ENCODE data around the gene CYBC1. TPM values are rescaled to one million over a fixed set of nuclear protein-coding genes. Genes with fewer than 3 reads are reported as not detected.

The CYBC1 gene
- total RNA-seq, 1 experiment from 2014 or later, result 174 TPM

DNA sequence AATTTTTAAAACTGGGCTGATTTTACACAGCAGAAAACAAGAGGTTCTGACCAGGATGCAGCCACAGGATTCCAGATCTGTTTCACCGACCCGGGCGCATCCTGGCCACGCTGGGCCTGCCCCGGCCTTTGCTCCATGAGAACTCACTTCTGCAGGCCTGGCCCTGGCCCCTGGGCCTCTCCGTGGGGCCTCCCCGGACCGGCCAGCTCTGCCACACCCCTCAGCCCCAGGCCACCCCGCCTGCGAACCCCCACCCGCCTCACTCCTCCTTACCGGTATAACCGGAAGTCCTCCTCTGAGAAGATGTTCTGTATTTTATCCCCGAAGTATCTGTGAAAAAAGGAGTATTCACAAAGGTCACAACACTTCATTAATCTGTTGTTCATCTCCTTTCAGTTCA, 45.5 kb downstream of the CYBC1 start:
- H3K27me3 ChIP-seq (ENCODE audit: control insufficient read depth, insufficient read depth, low read length), result no peaks in the 10 kb centered on the region
- no peak for ATAC-seq
- no TSS peak for BruUV-seq (replicated peaks)
- no peak for TF ChIP-seq TCF7L2 (IDR thresholded peaks at IDR 0.05; ENCODE audit: low read depth, low read length)
- H3K4me3 ChIP-seq (ENCODE audit: low read depth in 2 of 2, low read length in 2 of 2), result no peak overlapping the region
- H3K4me1 ChIP-seq (ENCODE audit: control insufficient read depth, insufficient read depth, low read length), result no peaks in the 10 kb centered on the region
- no peaks in the 10 kb centered on the region for H3K9me3 ChIP-seq (ENCODE audit: control insufficient read depth, insufficient read depth, low read depth, low read length)
- CTCF ChIA-PET, result no interaction called here
- in situ Hi-C loops (cut with HindIII; ENCODE audit: low pct_unique_long_range_greater_than_20kb, low sequenced_read_pairs), result no loop called here
- intact Hi-C loops (cut with micrococcal nuclease; ENCODE audit: unreplicated experiment), result no loop called here
- DNase-seq (ENCODE audit: low read depth, low spot score), result no peak
- POLR2A ChIA-PET, result no interaction called here
- no peaks in the 10 kb centered on the region for H3K36me3 ChIP-seq (ENCODE audit: control insufficient read depth, insufficient read depth, low read length)
- no peak overlapping the region for H3K27ac ChIP-seq (ENCODE audit: low read length)

DNA sequence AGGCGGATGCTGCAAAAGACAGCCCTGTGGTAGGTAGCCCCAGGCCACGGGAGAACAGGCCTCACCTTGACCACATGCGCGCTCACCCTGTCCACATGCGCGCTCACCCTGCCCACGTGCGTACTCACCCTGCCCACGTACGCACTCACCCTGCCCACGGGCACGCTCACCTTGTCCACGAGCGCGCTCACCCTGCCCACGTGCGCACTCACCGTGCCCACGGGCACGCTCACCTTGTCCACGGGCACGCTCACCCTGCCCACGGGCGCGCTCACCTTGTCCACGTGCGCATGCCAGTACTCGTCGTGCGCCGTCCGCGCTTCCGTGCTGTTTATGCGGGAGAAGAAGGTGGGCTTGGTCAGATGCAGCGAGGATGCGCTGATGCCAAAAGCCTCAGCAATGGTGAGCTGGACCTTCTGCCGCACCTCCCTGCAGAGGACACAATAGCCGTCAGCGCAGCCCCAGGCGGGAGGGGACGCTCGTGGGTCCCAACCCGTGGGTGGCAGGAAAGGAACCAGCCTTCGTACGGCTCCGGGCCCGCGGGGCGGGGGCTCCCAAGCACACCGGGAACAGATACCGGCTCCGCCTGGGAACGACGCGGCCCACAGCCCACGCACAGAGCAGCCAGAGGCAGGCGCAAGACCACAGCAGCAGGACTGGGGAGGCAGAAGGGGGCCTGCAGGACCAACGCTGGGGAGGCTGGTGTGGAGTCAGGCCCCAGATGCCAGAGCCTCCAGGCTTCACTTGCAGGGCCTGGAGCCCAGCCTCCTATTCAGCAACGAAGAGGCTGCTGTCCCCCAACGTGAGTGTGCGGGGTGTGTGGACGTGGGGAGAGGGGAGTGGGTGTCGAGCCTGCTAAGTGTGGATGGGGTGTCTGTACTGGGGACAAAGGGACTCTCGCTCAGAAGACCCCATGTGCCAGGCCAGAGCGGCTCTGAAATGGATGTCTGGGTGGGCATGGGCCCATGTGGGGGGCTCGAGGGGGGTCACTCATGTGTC, 46.6 kb downstream of the CYBC1 start:
- intact Hi-C loops (cut with micrococcal nuclease; ENCODE audit: unreplicated experiment) (no loop called here), in situ Hi-C loops (cut with HindIII; ENCODE audit: low pct_unique_long_range_greater_than_20kb, low sequenced_read_pairs) (no loop called here)
- DNase-seq (ENCODE audit: low read depth, low spot score), result no peak
- ChIA-PET CTCF (no interaction called here), POLR2A (no interaction called here)
- Histone ChIP-seq H3K4me1 (ENCODE audit: control insufficient read depth, insufficient read depth, low read length) (no peaks in the 10 kb centered on the region), H3K9me3 (ENCODE audit: control insufficient read depth, insufficient read depth, low read depth, low read length) (no peaks in the 10 kb centered on the region), H3K27me3 (ENCODE audit: control insufficient read depth, insufficient read depth, low read length) (no peaks in the 10 kb centered on the region), H3K27ac (ENCODE audit: low read length) (no peak overlapping the region), H3K4me3 (ENCODE audit: low read depth in 2 of 2, low read length in 2 of 2) (no peak overlapping the region), H3K36me3 (ENCODE audit: control insufficient read depth, insufficient read depth, low read length) (no peaks in the 10 kb centered on the region)
- TF ChIP-seq SIN3A (IDR thresholded peaks at IDR 0.05; ENCODE audit: borderline replicate concordance, insufficient read depth, low read depth, low read length) (no peak), POLR2AphosphoS5 (IDR thresholded peaks at IDR 0.05; ENCODE audit: low read depth, low read length) (no peak), TCF7L2 (IDR thresholded peaks at IDR 0.05; ENCODE audit: low read depth, low read length) (no peak)
- TF ChIP-seq, protein P1, sequence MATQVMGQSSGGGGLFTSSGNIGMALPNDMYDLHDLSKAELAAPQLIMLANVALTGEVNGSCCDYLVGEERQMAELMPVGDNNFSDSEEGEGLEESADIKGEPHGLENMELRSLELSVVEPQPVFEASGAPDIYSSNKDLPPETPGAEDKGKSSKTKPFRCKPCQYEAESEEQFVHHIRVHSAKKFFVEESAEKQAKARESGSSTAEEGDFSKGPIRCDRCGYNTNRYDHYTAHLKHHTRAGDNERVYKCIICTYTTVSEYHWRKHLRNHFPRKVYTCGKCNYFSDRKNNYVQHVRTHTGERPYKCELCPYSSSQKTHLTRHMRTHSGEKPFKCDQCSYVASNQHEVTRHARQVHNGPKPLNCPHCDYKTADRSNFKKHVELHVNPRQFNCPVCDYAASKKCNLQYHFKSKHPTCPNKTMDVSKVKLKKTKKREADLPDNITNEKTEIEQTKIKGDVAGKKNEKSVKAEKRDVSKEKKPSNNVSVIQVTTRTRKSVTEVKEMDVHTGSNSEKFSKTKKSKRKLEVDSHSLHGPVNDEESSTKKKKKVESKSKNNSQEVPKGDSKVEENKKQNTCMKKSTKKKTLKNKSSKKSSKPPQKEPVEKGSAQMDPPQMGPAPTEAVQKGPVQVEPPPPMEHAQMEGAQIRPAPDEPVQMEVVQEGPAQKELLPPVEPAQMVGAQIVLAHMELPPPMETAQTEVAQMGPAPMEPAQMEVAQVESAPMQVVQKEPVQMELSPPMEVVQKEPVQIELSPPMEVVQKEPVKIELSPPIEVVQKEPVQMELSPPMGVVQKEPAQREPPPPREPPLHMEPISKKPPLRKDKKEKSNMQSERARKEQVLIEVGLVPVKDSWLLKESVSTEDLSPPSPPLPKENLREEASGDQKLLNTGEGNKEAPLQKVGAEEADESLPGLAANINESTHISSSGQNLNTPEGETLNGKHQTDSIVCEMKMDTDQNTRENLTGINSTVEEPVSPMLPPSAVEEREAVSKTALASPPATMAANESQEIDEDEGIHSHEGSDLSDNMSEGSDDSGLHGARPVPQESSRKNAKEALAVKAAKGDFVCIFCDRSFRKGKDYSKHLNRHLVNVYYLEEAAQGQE (IDR thresholded peaks at IDR 0.05; ENCODE audit: insufficient read depth in 1 of 2, low read depth in 2 of 2, low read length in 1 of 2), result no peak
- TF ChIP-seq, protein P2, sequence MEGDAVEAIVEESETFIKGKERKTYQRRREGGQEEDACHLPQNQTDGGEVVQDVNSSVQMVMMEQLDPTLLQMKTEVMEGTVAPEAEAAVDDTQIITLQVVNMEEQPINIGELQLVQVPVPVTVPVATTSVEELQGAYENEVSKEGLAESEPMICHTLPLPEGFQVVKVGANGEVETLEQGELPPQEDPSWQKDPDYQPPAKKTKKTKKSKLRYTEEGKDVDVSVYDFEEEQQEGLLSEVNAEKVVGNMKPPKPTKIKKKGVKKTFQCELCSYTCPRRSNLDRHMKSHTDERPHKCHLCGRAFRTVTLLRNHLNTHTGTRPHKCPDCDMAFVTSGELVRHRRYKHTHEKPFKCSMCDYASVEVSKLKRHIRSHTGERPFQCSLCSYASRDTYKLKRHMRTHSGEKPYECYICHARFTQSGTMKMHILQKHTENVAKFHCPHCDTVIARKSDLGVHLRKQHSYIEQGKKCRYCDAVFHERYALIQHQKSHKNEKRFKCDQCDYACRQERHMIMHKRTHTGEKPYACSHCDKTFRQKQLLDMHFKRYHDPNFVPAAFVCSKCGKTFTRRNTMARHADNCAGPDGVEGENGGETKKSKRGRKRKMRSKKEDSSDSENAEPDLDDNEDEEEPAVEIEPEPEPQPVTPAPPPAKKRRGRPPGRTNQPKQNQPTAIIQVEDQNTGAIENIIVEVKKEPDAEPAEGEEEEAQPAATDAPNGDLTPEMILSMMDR (IDR thresholded peaks at IDR 0.05), result no peak
- ATAC-seq, result no peak
- BruUV-seq (replicated peaks), result no TSS peak

- Histone ChIP-seq H3K4me1 (ENCODE audit: control insufficient read depth, insufficient read depth, low read length) (no peaks in the 10 kb centered on the region), H3K27ac (ENCODE audit: low read length) (no peak overlapping the region), H3K4me3 (ENCODE audit: low read depth in 2 of 2, low read length in 2 of 2) (no peak overlapping the region), H3K27me3 (ENCODE audit: control insufficient read depth, insufficient read depth, low read length) (no peaks in the 10 kb centered on the region), H3K36me3 (ENCODE audit: control insufficient read depth, insufficient read depth, low read length) (no peaks in the 10 kb centered on the region), H3K9me3 (ENCODE audit: control insufficient read depth, insufficient read depth, low read depth, low read length) (no peaks in the 10 kb centered on the region)
- intact Hi-C loops (cut with micrococcal nuclease; ENCODE audit: unreplicated experiment) (no loop called here), in situ Hi-C loops (cut with HindIII; ENCODE audit: low pct_unique_long_range_greater_than_20kb, low sequenced_read_pairs) (no loop called here)
- CTCF ChIA-PET, result no interaction called here
- TF ChIP-seq, protein P2 (IDR thresholded peaks at IDR 0.05), result no peak
- TF ChIP-seq POLR2AphosphoS5 (IDR thresholded peaks at IDR 0.05; ENCODE audit: low read depth, low read length) (no peak), SIN3A (IDR thresholded peaks at IDR 0.05; ENCODE audit: borderline replicate concordance, insufficient read depth, low read depth, low read length) (no peak), TCF7L2 (IDR thresholded peaks at IDR 0.05; ENCODE audit: low read depth, low read length) (no peak)
- TF ChIP-seq, protein P1 (IDR thresholded peaks at IDR 0.05; ENCODE audit: insufficient read depth in 1 of 2, low read depth in 2 of 2, low read length in 1 of 2), result no peak
- DNase-seq (ENCODE audit: low read depth, low spot score) (no peak), ATAC-seq (no peak)
- POLR2A ChIA-PET, result no interaction called here
- BruUV-seq (replicated peaks), result no TSS peak
Measured at GRCh38 chr17:82402865-82403264, 47.7 kb downstream of the CYBC1 start.

Data from Panc1 (cell line).